ENCODE measurements around the gene TMEM126B.
A peak's percentile ranks its signal among the peaks of the same experiment; 100 is the strongest.

The TMEM126B gene

GRCh38 chr11:85682330-85683305, 54.2 kb downstream of the TMEM126B start:
- DNase-seq (ENCODE audit: low read depth): peak; percentile 49

- DNase-seq (ENCODE audit: low read depth): no peak
Observed at GRCh38 chr11:85685125-85685819, 56.9 kb downstream of the TMEM126B start.

GRCh38 chr11:85685820-85686459, 57.5 kb downstream of the TMEM126B start, which contains the start of gene CCDC89:
TSS of gene CCDC89 (minus strand) at chr11:85686195. CDS start at chr11:85686130, 65 bp downstream.
- no peak for DNase-seq (ENCODE audit: low read depth)
